Measurements from ENCODE around the gene MAP3K6. TPM values are rescaled to one million over a fixed set of nuclear protein-coding genes. Genes with fewer than 3 reads are reported as not detected.

MAP3K6 gene
- total and polyA plus RNA-seq, 2 donors (not counting 3 experiments of a cell fraction or from before 2014, with no cell fraction given) = 9.9 to 12.4 TPM

DNA sequence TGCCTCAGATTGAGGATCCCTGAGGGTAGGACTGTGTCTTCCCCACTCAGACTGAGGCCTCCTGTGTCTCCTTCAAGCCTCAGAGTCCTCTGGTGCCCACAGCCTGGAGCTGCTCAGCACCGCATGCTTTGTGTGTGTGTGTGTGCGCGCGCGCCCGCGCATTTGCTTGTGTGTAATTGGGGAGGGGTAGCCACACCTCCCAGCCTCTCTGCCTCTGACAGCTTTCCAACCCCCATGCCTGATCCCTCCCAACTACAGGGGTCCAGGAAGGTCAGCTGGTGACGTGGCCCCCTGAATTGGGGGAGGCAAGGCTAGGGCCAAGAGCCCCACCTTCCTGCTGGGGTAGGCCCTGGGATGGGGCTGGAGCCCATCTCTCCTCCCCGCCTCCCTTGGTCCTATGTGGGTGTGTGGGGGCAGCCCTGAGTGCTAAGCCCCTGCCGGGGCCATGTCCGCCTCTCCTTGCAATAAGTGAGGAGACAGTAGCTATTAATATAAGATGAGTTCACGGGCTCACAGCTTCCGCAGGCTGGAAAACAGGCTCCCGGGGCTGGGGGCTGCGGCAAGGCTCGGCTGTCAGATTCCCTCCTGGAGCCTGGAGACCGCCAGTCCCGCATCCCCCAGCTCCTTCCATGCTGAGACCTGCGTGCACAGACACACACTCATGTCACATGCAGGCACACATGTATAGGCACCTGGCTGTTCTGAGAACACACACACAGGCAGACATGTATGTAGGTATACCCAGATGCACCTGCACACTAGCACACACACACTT, 32.7 kb upstream of the MAP3K6 start:
- H3K4me2 ChIP-seq (ENCODE audit: insufficient read depth, low read length) = no peak overlapping the region
- no TSS peak for BruUV-seq (replicated peaks)
- no peaks in the 10 kb centered on the region for H3K27me3 ChIP-seq (ENCODE audit: control insufficient read depth in 2 of 2, insufficient read depth in 2 of 2, low read length in 2 of 2)
- H3K4me1 ChIP-seq (ENCODE audit: control insufficient read depth, extremely low read depth, insufficient read depth, low read length) = peaks cover 4% of the 10 kb centered on the region
- H2AFZ ChIP-seq (ENCODE audit: low read depth, low read length) = no peak overlapping the region
- H3K9me3 ChIP-seq (replicated peaks; ENCODE audit: control insufficient read depth, insufficient read depth, low read length) = no peaks in the 10 kb centered on the region
- dilution Hi-C loops (cut with MboI; ENCODE audit: extremely low pct_ligation_motif_present, low sequenced_read_pairs) (loop anchor here (25.0 kb wide), 1 partner anchor 188 kb away; no protein-coding TSS in a partner anchor), intact Hi-C loops (cut with micrococcal nuclease) (loop anchor here (10.0 kb wide), 1 partner anchor 285 kb away; no protein-coding TSS in a partner anchor)
- H3K9ac ChIP-seq (replicated peaks; ENCODE audit: extremely low read depth, insufficient read depth, low read length) = no peak overlapping the region
- no peaks in the 10 kb centered on the region for H3K9me1 ChIP-seq (replicated peaks; ENCODE audit: control insufficient read depth, extremely low read depth, insufficient read depth, low read length)
- H4K20me1 ChIP-seq (replicated peaks; ENCODE audit: control insufficient read depth, extremely low read depth, insufficient read depth, low read length) = no peaks in the 10 kb centered on the region
- POLR2A ChIA-PET = no interaction called here
- TF ChIP-seq, protein P1, sequence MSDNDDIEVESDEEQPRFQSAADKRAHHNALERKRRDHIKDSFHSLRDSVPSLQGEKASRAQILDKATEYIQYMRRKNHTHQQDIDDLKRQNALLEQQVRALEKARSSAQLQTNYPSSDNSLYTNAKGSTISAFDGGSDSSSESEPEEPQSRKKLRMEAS (IDR thresholded peaks at IDR 0.05; ENCODE audit: insufficient read depth, insufficient read length) = no peak
- peak; percentile 33 for TF ChIP-seq POLR2A (IDR thresholded peaks at IDR 0.05; ENCODE audit: low read depth, low read length)
- no peak overlapping the region for H3K27ac ChIP-seq (ENCODE audit: insufficient read depth, low read depth, low read length)
- CTCF ChIA-PET = interaction anchor here (1.3 to 6.6 kb wide), 4 partner anchors 41 to 206 kb away, joined by 3 to 275 read pairs (median 53); partner anchors contain the start of gene AHDC1
- no peak overlapping the region for H3K4me3 ChIP-seq (replicated peaks in 1 of 3; ENCODE audit: insufficient read depth in 1 of 3, low read depth in 1 of 3, low read length in 3 of 3)
- no peak for DNase-seq (ENCODE audit: low read depth, low spot score)
- no peaks in the 10 kb centered on the region for H3K36me3 ChIP-seq (ENCODE audit: control insufficient read depth in 2 of 2, extremely low read depth in 1 of 2, insufficient read depth in 2 of 2, low read length in 2 of 2)
- no peak for FAIRE-seq
- no peaks in the 10 kb centered on the region for H3K79me2 ChIP-seq (ENCODE audit: control insufficient read depth, insufficient read depth, low read length)

DNA sequence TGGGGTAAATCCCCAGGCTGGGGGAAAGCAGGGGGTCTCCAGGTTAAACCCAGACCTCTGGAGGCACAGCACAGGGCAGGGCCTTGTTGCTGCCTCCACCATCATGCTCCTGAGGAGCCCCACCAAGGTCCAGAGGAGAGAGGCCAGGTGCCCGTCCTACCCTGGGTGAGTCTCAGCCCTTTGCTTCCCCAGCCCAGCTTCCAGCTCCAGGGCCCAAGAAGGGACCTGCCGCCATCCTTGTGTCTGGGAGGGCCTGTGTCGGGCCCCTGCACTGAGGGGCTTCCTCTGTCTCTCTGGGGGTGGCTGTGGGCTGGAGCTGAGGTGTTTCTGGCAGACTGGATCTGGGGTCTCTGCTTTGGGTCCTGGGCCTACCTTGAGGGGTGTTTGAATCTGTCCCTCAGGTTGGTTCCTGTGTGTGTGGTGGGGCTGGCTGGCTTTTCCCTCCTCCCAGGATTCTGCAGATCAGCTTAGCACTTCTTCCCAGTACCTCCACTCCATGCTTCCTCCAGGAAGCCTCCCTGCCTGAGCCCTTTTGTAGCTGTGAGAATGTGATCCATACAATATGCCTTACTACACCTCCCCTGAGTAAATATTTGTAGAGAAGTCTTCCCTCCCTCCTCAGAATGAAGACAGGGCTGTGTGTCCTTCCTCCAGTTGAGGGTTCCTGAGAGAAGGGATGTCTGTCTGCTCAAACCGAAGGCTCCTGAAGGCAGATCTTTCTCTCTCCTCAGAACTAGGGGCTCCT, 31.8 kb upstream of the MAP3K6 start:
- intact Hi-C loops (cut with micrococcal nuclease) = loop anchor here (10.0 kb wide), 1 partner anchor 284 kb away; no protein-coding TSS in a partner anchor
- Histone ChIP-seq H3K4me2 (ENCODE audit: insufficient read depth, low read length) (no peak overlapping the region), H4K20me1 (replicated peaks; ENCODE audit: control insufficient read depth, extremely low read depth, insufficient read depth, low read length) (no peaks in the 10 kb centered on the region), H3K9me1 (replicated peaks; ENCODE audit: control insufficient read depth, extremely low read depth, insufficient read depth, low read length) (no peaks in the 10 kb centered on the region), H3K4me3 (replicated peaks in 1 of 3; ENCODE audit: insufficient read depth in 1 of 3, low read depth in 1 of 3, low read length in 3 of 3) (no peak overlapping the region), H3K9ac (replicated peaks; ENCODE audit: extremely low read depth, insufficient read depth, low read length) (no peak overlapping the region), H2AFZ (ENCODE audit: low read depth, low read length) (no peak overlapping the region), H3K9me3 (replicated peaks; ENCODE audit: control insufficient read depth, insufficient read depth, low read length) (no peaks in the 10 kb centered on the region), H3K36me3 (ENCODE audit: control insufficient read depth in 2 of 2, extremely low read depth in 1 of 2, insufficient read depth in 2 of 2, low read length in 2 of 2) (no peaks in the 10 kb centered on the region), H3K27ac (ENCODE audit: insufficient read depth, low read depth, low read length) (no peak overlapping the region), H3K79me2 (ENCODE audit: control insufficient read depth, insufficient read depth, low read length) (no peaks in the 10 kb centered on the region), H3K27me3 (ENCODE audit: control insufficient read depth in 2 of 2, insufficient read depth in 2 of 2, low read length in 2 of 2) (no peaks in the 10 kb centered on the region), H3K4me1 (ENCODE audit: control insufficient read depth, extremely low read depth, insufficient read depth, low read length) (peaks cover 4% of the 10 kb centered on the region)
- POLR2A ChIA-PET = no interaction called here
- TF ChIP-seq, protein P2, sequence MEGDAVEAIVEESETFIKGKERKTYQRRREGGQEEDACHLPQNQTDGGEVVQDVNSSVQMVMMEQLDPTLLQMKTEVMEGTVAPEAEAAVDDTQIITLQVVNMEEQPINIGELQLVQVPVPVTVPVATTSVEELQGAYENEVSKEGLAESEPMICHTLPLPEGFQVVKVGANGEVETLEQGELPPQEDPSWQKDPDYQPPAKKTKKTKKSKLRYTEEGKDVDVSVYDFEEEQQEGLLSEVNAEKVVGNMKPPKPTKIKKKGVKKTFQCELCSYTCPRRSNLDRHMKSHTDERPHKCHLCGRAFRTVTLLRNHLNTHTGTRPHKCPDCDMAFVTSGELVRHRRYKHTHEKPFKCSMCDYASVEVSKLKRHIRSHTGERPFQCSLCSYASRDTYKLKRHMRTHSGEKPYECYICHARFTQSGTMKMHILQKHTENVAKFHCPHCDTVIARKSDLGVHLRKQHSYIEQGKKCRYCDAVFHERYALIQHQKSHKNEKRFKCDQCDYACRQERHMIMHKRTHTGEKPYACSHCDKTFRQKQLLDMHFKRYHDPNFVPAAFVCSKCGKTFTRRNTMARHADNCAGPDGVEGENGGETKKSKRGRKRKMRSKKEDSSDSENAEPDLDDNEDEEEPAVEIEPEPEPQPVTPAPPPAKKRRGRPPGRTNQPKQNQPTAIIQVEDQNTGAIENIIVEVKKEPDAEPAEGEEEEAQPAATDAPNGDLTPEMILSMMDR (IDR thresholded peaks at IDR 0.05; ENCODE audit: extremely low read depth in 1 of 2, insufficient read depth in 1 of 2, low read depth in 1 of 2, low read length in 2 of 2) = no peak
- TF ChIP-seq, protein P1 (IDR thresholded peaks at IDR 0.05; ENCODE audit: insufficient read depth, insufficient read length) = no peak
- TF ChIP-seq EZH2 (IDR thresholded peaks at IDR 0.05; ENCODE audit: borderline replicate concordance, low read depth, low read length, severe bottlenecking) (no peak), MYC (IDR thresholded peaks at IDR 0.05; ENCODE audit: low read depth, low read length) (no peak), GATA2 (IDR thresholded peaks at IDR 0.05; ENCODE audit: insufficient read depth, insufficient read length, low read depth, low read length) (no peak), POLR2AphosphoS5 (IDR thresholded peaks at IDR 0.05; ENCODE audit: insufficient read depth, low read depth, low read length) (no peak), POLR2A (IDR thresholded peaks at IDR 0.05; ENCODE audit: low read depth, low read length) (no peak), FOS (IDR thresholded peaks at IDR 0.05; ENCODE audit: borderline replicate concordance, insufficient read depth, low read length) (no peak), JUN (IDR thresholded peaks at IDR 0.05; ENCODE audit: borderline replicate concordance, insufficient read depth, insufficient read length, low read depth) (no peak)
- no TSS peak for BruUV-seq (replicated peaks)
- DNase-seq (ENCODE audit: low read depth, low spot score) = no peak
- no peak for FAIRE-seq
- CTCF ChIA-PET = interaction anchor here (0.5 to 6.6 kb wide), 6 partner anchors 11 to 354 kb away, joined by 3 to 275 read pairs (median 26); partner anchors contain the start of gene AHDC1
- dilution Hi-C loops (cut with MboI; ENCODE audit: extremely low pct_ligation_motif_present, low sequenced_read_pairs) = no loop called here

Data from endothelial cell of umbilical vein (primary cell).